Urinary bladder (tissue), 4 donors: ENCODE results near the gene BEAN1. TPM values are rescaled to one million over a fixed set of nuclear protein-coding genes. Genes with fewer than 3 reads are reported as not detected.

ENCODE experiments used
- DNase-seq: peaks from one replicate; pipeline ENCODE4 v3.0.0-alpha.2; 2015; ENCODE audit errors: extremely low spot score
- H3K27ac ChIP-seq: one replicate; pipeline ENCODE4 v1.5.1; 2013; ENCODE audit warnings: low read depth, mild to moderate bottlenecking, moderate library complexity
- H3K36me3 ChIP-seq: one replicate; pipeline ENCODE4 v1.6.1; 2013; ENCODE audit warnings: mild to moderate bottlenecking, moderate library complexity; ENCODE audit not compliant: insufficient read depth
- H3K4me1 ChIP-seq: one replicate; pipeline ENCODE4 v1.6.1; 2013; ENCODE audit warnings: mild to moderate bottlenecking, moderate library complexity; ENCODE audit not compliant: insufficient read depth
- H3K4me3 ChIP-seq: one replicate; pipeline ENCODE4 v1.5.1; 2013; ENCODE audit warnings: low read depth, low read length
- WGBS: extraction: QIAGEN DNeasy Blood & Tissue Kit; methylation state at CpG from one replicate; pipeline ENCODE4 v1.1.7; 2013; 5-methylcytosine and 5-hydroxymethylcytosine counted together
- polyA plus RNA-seq: library from polyadenylated mRNA; stranded (reverse); fragments of 200-250 nt; gene quantifications from one replicate; pipeline ENCODE4 v1.2.3, GENCODE V29; 2013
- total RNA-seq: library from RNA; depleted of rRNA; stranded (reverse); fragments of >200 nt; gene quantifications from one replicate; pipeline ENCODE4 v1.2.3, GENCODE V29; 2014
- donor health status: healthy with polysubstance abuse.
- donor health status: healthy.

BEAN1 gene
- total and polyA plus RNA-seq, 2 donors = 0.85 to 1.0 TPM

- DNase-seq = no peak
- Histone ChIP-seq H3K27ac (no peak overlapping the region), H3K4me3 (no peak overlapping the region), H3K4me1 (no peaks in the 10 kb centered on the region), H3K36me3 (no peaks in the 10 kb centered on the region)
- WGBS = 79% methylated on average over 61 of the region's 61 CpGs
These were observed 24.4 kb upstream of the BEAN1 start for GRCh38 chr16:66402591-66403230.

GRCh38 chr16:66403531-66404145, 23.5 kb upstream of the BEAN1 start:
- H3K4me3 ChIP-seq = no peak overlapping the region
- H3K27ac ChIP-seq = no peak overlapping the region
- DNase-seq = no peak
- WGBS = 78% methylated on average over 5 of the region's 5 CpGs
- H3K4me1 ChIP-seq = no peaks in the 10 kb centered on the region
- H3K36me3 ChIP-seq = no peaks in the 10 kb centered on the region

- no peak for DNase-seq
These were observed 21.9 kb upstream of the BEAN1 start for GRCh38 chr16:66405057-66405783.

GRCh38 chr16:66406534-66407221, 20.4 kb upstream of the BEAN1 start:
- Histone ChIP-seq H3K36me3 (no peaks in the 10 kb centered on the region), H3K27ac (no peak overlapping the region), H3K4me3 (peak overlapping the region; percentile 7), H3K4me1 (no peaks in the 10 kb centered on the region)
- DNase-seq = peak; percentile 42
- under 1% methylated on average over 35 of the region's 35 CpGs for WGBS

More at GRCh38 chr16:66405057-66405783, 21.9 kb upstream of the BEAN1 start:
- Histone ChIP-seq H3K36me3 (no peaks in the 10 kb centered on the region), H3K4me1 (no peaks in the 10 kb centered on the region), H3K27ac (no peak overlapping the region), H3K4me3 (no peak overlapping the region)
- 85% methylated on average over 2 of the region's 2 CpGs for WGBS

- Histone ChIP-seq H3K4me3 (no peak overlapping the region), H3K27ac (no peak overlapping the region), H3K36me3 (no peaks in the 10 kb centered on the region), H3K4me1 (no peaks in the 10 kb centered on the region)
- WGBS = 26% methylated on average over 5 of the region's 5 CpGs
- peak; percentile 32 for DNase-seq
These were observed 18.7 kb upstream of the BEAN1 start for GRCh38 chr16:66408163-66409048.

- Histone ChIP-seq H3K27ac (no peak overlapping the region), H3K36me3 (no peaks in the 10 kb centered on the region), H3K4me1 (no peaks in the 10 kb centered on the region), H3K4me3 (no peak overlapping the region)
- DNase-seq = no peak
- 50% methylated on average over 5 of the region's 5 CpGs for WGBS
These were observed 17.9 kb upstream of the BEAN1 start for GRCh38 chr16:66409156-66409555.

- Histone ChIP-seq H3K4me1 (no peaks in the 10 kb centered on the region), H3K36me3 (no peaks in the 10 kb centered on the region), H3K4me3 (no peak overlapping the region), H3K27ac (no peak overlapping the region)
- DNase-seq = no peak
These were observed 14.9 kb upstream of the BEAN1 start for GRCh38 chr16:66412182-66412581.

GRCh38 chr16:66414891-66415290, 12.2 kb upstream of the BEAN1 start:
- H3K27ac ChIP-seq = no peak overlapping the region
- WGBS = 67% methylated on average over 1 of the region's 1 CpG
- no peaks in the 10 kb centered on the region for H3K4me1 ChIP-seq
- H3K4me3 ChIP-seq = no peak overlapping the region
- H3K36me3 ChIP-seq = no peaks in the 10 kb centered on the region
- no peak for DNase-seq

- H3K27ac ChIP-seq = no peak overlapping the region
- H3K4me3 ChIP-seq = no peak overlapping the region
- no peak for DNase-seq
- H3K36me3 ChIP-seq = no peaks in the 10 kb centered on the region
- no peaks in the 10 kb centered on the region for H3K4me1 ChIP-seq
- WGBS = 97% methylated on average over 1 of the region's 1 CpG
These were observed 11.0 kb upstream of the BEAN1 start for GRCh38 chr16:66416136-66416535.

GRCh38 chr16:66416939-66417700, 10.0 kb upstream of the BEAN1 start:
- no peak overlapping the region for H3K27ac ChIP-seq
- no peaks in the 10 kb centered on the region for H3K36me3 ChIP-seq
- no peak overlapping the region for H3K4me3 ChIP-seq
- H3K4me1 ChIP-seq = no peaks in the 10 kb centered on the region
- 79% methylated on average over 9 of the region's 9 CpGs for WGBS
- DNase-seq = no peak

GRCh38 chr16:66418165-66418962, 8.7 kb upstream of the BEAN1 start:
- Histone ChIP-seq H3K36me3 (no peaks in the 10 kb centered on the region), H3K27ac (no peak overlapping the region), H3K4me1 (no peaks in the 10 kb centered on the region), H3K4me3 (no peak overlapping the region)
- 66% methylated on average over 9 of the region's 9 CpGs for WGBS
- DNase-seq = no peak

GRCh38 chr16:66419527-66419926, 7.6 kb upstream of the BEAN1 start:
- no peak for DNase-seq
- Histone ChIP-seq H3K27ac (no peak overlapping the region), H3K4me1 (no peaks in the 10 kb centered on the region), H3K36me3 (no peaks in the 10 kb centered on the region), H3K4me3 (no peak overlapping the region)
- WGBS = 55% methylated on average over 3 of the region's 3 CpGs
